Fibroblast of skin of left biceps (primary cell): ENCODE data around the gene ACTN2.
A peak's percentile ranks its signal among the peaks of the same experiment; 100 is the strongest.
"Not testable (repeated sequence)": the region's sequence is repeated elsewhere in the genome, so short reads cannot be mapped to it uniquely, and the experiment has no call there.

Experiments used
- DNase-seq, 2 experiments: peaks; one replicate each; pipeline ENCODE4 v3.0.0-alpha.2; 2013; ENCODE audit warnings: low read depth in 2 of 2

The ACTN2 gene

GRCh38 chr1:236685917-236686814, at the start of gene ACTN2:
Gene ACTN2 (plus strand): TSS chr1:236686499. CDS start chr1:236686674, 175 bp downstream.
- DNase-seq: peak in 1 of 2 experiments; percentile 2

GRCh38 chr1:236638945-236639344, 47.4 kb upstream of the ACTN2 start:
- no peak for DNase-seq

GRCh38 chr1:236639686-236640085, 46.6 kb upstream of the ACTN2 start:
- DNase-seq: no peak

- no peak for DNase-seq
These were observed 43.5 kb upstream of the ACTN2 start for GRCh38 chr1:236642763-236643162.

- no peak for DNase-seq
These were observed 41.2 kb upstream of the ACTN2 start for GRCh38 chr1:236645016-236645680.

GRCh38 chr1:236654511-236654910, 31.8 kb upstream of the ACTN2 start:
- no peak for DNase-seq

- DNase-seq: no peak
These were observed 31.3 kb upstream of the ACTN2 start for GRCh38 chr1:236654957-236655356.

GRCh38 chr1:236657398-236657797, 28.9 kb upstream of the ACTN2 start:
- DNase-seq: no peak

- no peak for DNase-seq
These were observed 26.3 kb upstream of the ACTN2 start for GRCh38 chr1:236659792-236660587.

GRCh38 chr1:236663934-236664333, 22.4 kb upstream of the ACTN2 start:
- no peak for DNase-seq

GRCh38 chr1:236668909-236669308, 17.4 kb upstream of the ACTN2 start:
- not testable (repeated sequence) for DNase-seq

- DNase-seq: no peak
These were observed 16.2 kb upstream of the ACTN2 start for GRCh38 chr1:236670060-236670459.

- DNase-seq: peak in 1 of 2 experiments; percentile 2
These were observed 12.9 kb upstream of the ACTN2 start for GRCh38 chr1:236673289-236673919.

- no peak for DNase-seq
These were observed 8.6 kb upstream of the ACTN2 start for GRCh38 chr1:236677641-236678235.

- DNase-seq: no peak
These were observed 5.1 kb upstream of the ACTN2 start for GRCh38 chr1:236681219-236681618.

GRCh38 chr1:236685205-236685916, 938 bp upstream of the ACTN2 start:
- no peak for DNase-seq

GRCh38 chr1:236686815-236687160, 489 bp downstream of the ACTN2 start:
- DNase-seq: no peak

GRCh38 chr1:236687273-236687672, 974 bp downstream of the ACTN2 start:
- DNase-seq: no peak

- no peak for DNase-seq
These were observed 2.4 kb downstream of the ACTN2 start for GRCh38 chr1:236688705-236689104.

GRCh38 chr1:236689713-236690569, 3.6 kb downstream of the ACTN2 start:
- no peak for DNase-seq
